Type B pancreatic cell (in vitro differentiated cells): ENCODE results near the gene PHLDA1. TPM values are rescaled to one million over a fixed set of nuclear protein-coding genes. Genes with fewer than 3 reads are reported as not detected.
A peak's percentile ranks its signal among the peaks of the same experiment; 100 is the strongest.
"Not testable (repeated sequence)": the region's sequence is repeated elsewhere in the genome, so short reads cannot be mapped to it uniquely, and the experiment has no call there.

Experiments used
- DNase-seq: peaks from one replicate; pipeline ENCODE4 v3.0.0; 2021; ENCODE audit warnings: mixed read lengths; ENCODE audit not compliant: unreplicated experiment; ENCODE audit errors: extremely low spot score
- H3K27ac Mint-ChIP-seq: 2 replicates; pipeline ENCODE4 v1.8.0; 2021; ENCODE audit warnings: mild to moderate bottlenecking, mixed read lengths
- H3K27me3 Mint-ChIP-seq: 2 replicates; pipeline ENCODE4 v1.8.0; 2021; ENCODE audit warnings: mixed read lengths
- H3K36me3 Mint-ChIP-seq: 2 replicates; pipeline ENCODE4 v1.8.0; 2021; ENCODE audit warnings: mixed read lengths
- H3K4me1 Mint-ChIP-seq: one replicate; pipeline ENCODE4 v1.8.0; 2021; ENCODE audit warnings: mixed read lengths; ENCODE audit not compliant: unreplicated experiment
- H3K4me3 Mint-ChIP-seq: 2 replicates; pipeline ENCODE4 v1.8.0; 2021; ENCODE audit warnings: mild to moderate bottlenecking, mixed read lengths
- H3K9me3 Mint-ChIP-seq: 2 replicates; pipeline ENCODE4 v1.8.0; 2021; ENCODE audit warnings: mixed read lengths
- total RNA-seq: library from RNA; stranded (reverse); gene quantifications from 2 replicates; pipeline ENCODE4 v1.2.1, GENCODE V29; 2021; ENCODE audit warnings: low replicate concordance
- TF ChIP-seq, protein P1 (sequence below): fragments of 200-600 bp; sonication (generic); conservative IDR thresholded peaks from 2 replicates; pipeline ENCODE4 v1.5.0; 2021; ENCODE audit warnings: antibody characterized with exemption, mild to moderate bottlenecking

PHLDA1 gene
- total RNA-seq, 1 donor from 2014 or later, result 67.5 TPM

- peaks cover 14% of the 10 kb centered on the region for H3K9me3 Mint-ChIP-seq
- no peaks in the 10 kb centered on the region for H3K27me3 Mint-ChIP-seq
- TF ChIP-seq, protein P1, sequence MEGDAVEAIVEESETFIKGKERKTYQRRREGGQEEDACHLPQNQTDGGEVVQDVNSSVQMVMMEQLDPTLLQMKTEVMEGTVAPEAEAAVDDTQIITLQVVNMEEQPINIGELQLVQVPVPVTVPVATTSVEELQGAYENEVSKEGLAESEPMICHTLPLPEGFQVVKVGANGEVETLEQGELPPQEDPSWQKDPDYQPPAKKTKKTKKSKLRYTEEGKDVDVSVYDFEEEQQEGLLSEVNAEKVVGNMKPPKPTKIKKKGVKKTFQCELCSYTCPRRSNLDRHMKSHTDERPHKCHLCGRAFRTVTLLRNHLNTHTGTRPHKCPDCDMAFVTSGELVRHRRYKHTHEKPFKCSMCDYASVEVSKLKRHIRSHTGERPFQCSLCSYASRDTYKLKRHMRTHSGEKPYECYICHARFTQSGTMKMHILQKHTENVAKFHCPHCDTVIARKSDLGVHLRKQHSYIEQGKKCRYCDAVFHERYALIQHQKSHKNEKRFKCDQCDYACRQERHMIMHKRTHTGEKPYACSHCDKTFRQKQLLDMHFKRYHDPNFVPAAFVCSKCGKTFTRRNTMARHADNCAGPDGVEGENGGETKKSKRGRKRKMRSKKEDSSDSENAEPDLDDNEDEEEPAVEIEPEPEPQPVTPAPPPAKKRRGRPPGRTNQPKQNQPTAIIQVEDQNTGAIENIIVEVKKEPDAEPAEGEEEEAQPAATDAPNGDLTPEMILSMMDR, result no peak
- H3K27ac Mint-ChIP-seq, result peak overlapping the region; percentile 8
- H3K4me1 Mint-ChIP-seq, result peaks cover 33% of the 10 kb centered on the region
- DNase-seq, result no peak
- no peak overlapping the region for H3K4me3 Mint-ChIP-seq
- H3K36me3 Mint-ChIP-seq, result peaks cover 14% of the 10 kb centered on the region
These were observed 41.2 kb downstream of the PHLDA1 start for GRCh38 chr12:75990189-75990912.

- not testable (repeated sequence) for H3K27me3 Mint-ChIP-seq, H3K27ac Mint-ChIP-seq, H3K4me3 Mint-ChIP-seq, DNase-seq
- Mint-ChIP-seq H3K36me3 (peaks cover 14% of the 10 kb centered on the region), H3K4me1 (peaks cover 27% of the 10 kb centered on the region), H3K9me3 (peaks cover 20% of the 10 kb centered on the region)
These were observed 43.9 kb downstream of the PHLDA1 start for GRCh38 chr12:75987709-75988108.

DNA sequence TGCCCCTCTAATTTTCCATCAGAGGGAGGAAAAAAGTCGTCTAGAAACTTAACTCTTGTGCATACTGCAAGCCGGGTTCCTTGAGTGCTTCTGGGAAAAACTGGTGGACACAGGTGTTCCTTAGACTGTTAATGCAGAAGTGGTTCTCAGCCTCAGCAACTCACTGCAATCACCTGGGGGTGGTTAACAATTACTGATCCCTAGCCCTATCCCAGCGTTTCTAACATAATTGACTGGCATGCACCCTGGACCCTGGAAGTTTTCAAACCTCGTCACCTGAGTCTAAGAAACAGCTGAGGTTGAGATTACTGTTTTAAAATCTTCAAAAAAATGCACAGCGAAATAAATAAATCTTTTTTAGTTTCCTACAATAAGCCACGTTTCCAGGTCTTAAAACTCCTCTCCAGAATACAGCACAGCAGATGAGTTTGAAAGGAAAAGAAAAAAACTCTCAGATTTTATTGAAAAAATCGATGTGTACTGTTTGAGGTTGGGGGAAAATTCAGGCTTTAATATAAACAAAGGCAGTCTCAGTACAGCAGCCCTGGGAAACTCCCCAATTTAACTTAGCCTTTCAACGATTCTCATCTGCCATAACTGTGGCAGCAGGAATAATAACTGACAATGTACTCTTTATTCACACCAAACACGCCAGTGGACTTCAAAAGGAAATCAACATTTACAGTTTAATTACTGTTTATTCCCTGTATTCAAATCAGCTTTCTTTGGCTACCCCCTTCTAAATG lies 45.4 kb downstream of the PHLDA1 start:
- no peak overlapping the region for H3K4me3 Mint-ChIP-seq
- H3K27me3 Mint-ChIP-seq, result no peaks in the 10 kb centered on the region
- H3K4me1 Mint-ChIP-seq, result peaks cover 27% of the 10 kb centered on the region
- H3K9me3 Mint-ChIP-seq, result peaks cover 20% of the 10 kb centered on the region
- H3K27ac Mint-ChIP-seq, result peak overlapping the region; percentile 38
- TF ChIP-seq, protein P1, result no peak
- peaks cover 14% of the 10 kb centered on the region for H3K36me3 Mint-ChIP-seq
- DNase-seq, result no peak

GRCh38 chr12:75985566-75985965 lies 46.0 kb downstream of the PHLDA1 start:
- peaks cover 14% of the 10 kb centered on the region for H3K36me3 Mint-ChIP-seq
- H3K4me1 Mint-ChIP-seq, result peaks cover 26% of the 10 kb centered on the region
- H3K27ac Mint-ChIP-seq, result no peak overlapping the region
- DNase-seq, result no peak
- TF ChIP-seq, protein P1, result no peak
- H3K9me3 Mint-ChIP-seq, result peaks cover 20% of the 10 kb centered on the region
- H3K4me3 Mint-ChIP-seq, result no peak overlapping the region
- no peaks in the 10 kb centered on the region for H3K27me3 Mint-ChIP-seq

DNA sequence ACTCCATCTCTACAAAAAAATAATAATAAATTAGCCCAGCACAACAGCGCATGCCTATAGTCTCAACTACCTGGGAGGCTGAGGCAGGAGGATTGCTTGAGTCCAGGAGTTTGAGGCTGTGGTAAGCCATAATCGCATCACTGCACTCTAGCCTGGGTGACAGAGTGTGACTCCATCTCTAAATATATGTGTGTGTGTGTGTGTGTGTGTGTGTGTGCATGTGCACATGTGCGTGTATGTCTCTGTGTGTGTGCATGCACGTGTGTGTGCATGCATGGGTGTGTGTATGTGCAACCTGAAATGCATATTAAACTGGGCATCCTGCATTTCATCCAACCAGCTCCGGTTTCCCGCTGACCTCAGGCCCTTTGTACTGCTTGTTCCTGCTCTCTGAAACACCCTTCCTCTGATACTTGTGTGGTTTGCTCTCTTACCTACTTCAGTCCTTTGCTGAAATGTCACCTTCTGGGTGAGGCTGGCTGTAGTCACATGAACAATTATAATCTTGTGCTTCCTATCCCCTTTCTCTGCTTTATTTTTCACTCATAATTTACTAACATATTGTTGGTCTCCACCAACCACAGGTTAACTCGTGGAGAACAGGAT lies 46.9 kb downstream of the PHLDA1 start:
- H3K4me3 Mint-ChIP-seq, result no peak overlapping the region
- H3K9me3 Mint-ChIP-seq, result peaks cover 12% of the 10 kb centered on the region
- H3K27me3 Mint-ChIP-seq, result no peaks in the 10 kb centered on the region
- H3K27ac Mint-ChIP-seq, result no peak overlapping the region
- DNase-seq, result no peak
- peaks cover 7% of the 10 kb centered on the region for H3K36me3 Mint-ChIP-seq
- TF ChIP-seq, protein P1, result no peak
- peaks cover 19% of the 10 kb centered on the region for H3K4me1 Mint-ChIP-seq

DNA sequence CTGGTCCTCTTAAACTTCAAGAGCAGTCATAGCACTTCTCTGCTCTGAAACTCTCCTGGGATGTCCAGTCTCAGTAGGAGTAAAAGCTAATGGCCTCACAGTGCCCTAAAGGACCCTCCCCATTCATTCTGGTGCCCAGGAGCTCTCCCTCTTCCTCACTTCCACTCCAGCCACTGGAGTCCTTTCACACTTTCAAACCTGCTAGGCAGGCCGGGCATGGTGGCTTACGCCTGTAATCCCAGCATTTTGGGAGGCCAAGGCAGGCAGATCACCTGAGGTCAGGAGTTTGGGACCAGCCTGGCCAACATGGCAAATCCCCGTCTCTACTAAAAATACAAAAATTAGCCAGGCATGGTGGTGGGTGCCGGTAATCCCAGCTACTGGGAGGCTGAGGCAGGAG lies 47.7 kb downstream of the PHLDA1 start:
- H3K4me3 Mint-ChIP-seq, H3K36me3 Mint-ChIP-seq, DNase-seq, H3K9me3 Mint-ChIP-seq, H3K27me3 Mint-ChIP-seq: not testable (repeated sequence)
- H3K4me1 Mint-ChIP-seq, result peaks cover 26% of the 10 kb centered on the region
- peak overlapping the region; percentile 24 for H3K27ac Mint-ChIP-seq
